Psoas muscle (tissue), 8 donors: ENCODE results near the gene CD160. TPM values are rescaled to one million over a fixed set of nuclear protein-coding genes. Genes with fewer than 3 reads are reported as not detected.

Source experiments
- ATAC-seq, 4 donors: fragments of 200-7000 bp; cut with Tn5 transposase; one replicate each; pipeline ENCODE4 v1.9.1; 2020; ENCODE audit warnings: moderate library complexity in 3 of 4, mild to moderate bottlenecking in 2 of 4
- DNase-seq, 2 donors: peaks; one replicate each; pipeline ENCODE4 v3.0.0-alpha.2; 2020
- H3K27ac ChIP-seq: fragments of 200-600 bp; one replicate; pipeline ENCODE4 v1.8.0; 2022
- H3K27me3 ChIP-seq, 3 donors: fragments of 200-600 bp in 1 of 3; one replicate each; pipeline versions ENCODE4 v1.6.1 to v1.8.0; 2013 to 2022; ENCODE audit warnings: low read length in 2 of 3, mild to moderate bottlenecking in 2 of 3, moderate library complexity in 1 of 3; ENCODE audit not compliant: insufficient read depth in 3 of 3
- H3K36me3 ChIP-seq, 2 donors: fragments of 200-600 bp in 1 of 2; one replicate each; pipeline versions ENCODE4 v1.6.1 to v1.8.0; 2013 to 2022; ENCODE audit warnings: low read depth in 1 of 2, mild to moderate bottlenecking in 1 of 2, moderate library complexity in 1 of 2; ENCODE audit not compliant: insufficient read depth in 1 of 2
- H3K4me1 ChIP-seq: fragments of 200-600 bp; one replicate; pipeline ENCODE4 v1.8.0; 2022
- H3K4me3 ChIP-seq: fragments of 200-600 bp; one replicate; pipeline ENCODE4 v1.8.0; 2022; ENCODE audit warnings: mild to moderate bottlenecking
- H3K9me3 ChIP-seq: fragments of 200-600 bp; one replicate; pipeline ENCODE4 v1.8.0; 2022
- WGBS, 3 donors: extraction: QIAGEN DNeasy Blood & Tissue Kit; methylation state at CpG; one replicate each; pipeline versions ENCODE4 v1.1.6 to v1.1.7; 2013; 5-methylcytosine and 5-hydroxymethylcytosine counted together
- intact Hi-C, 2 donors: fragments of 100-400 bp; cut with DNase I; formaldehyde crosslinking; loops; one replicate each; pipeline versions ENCODE4 v1.11.0 to v1.14.2; 2022
- polyA plus RNA-seq, 3 donors: library from polyadenylated mRNA; stranded (reverse); fragments of 200-250 nt; gene quantifications; one replicate each; pipeline ENCODE4 v1.2.3, GENCODE V29; 2013
- total RNA-seq, 4 donors: library from RNA; stranded (reverse); fragmentation: NEBNext Ultra II Directional in 2 of 4; extraction: Animal tissue kit (Norgen Biotek cat#: 25700) in 2 of 4; gene quantifications; one replicate each; pipeline versions ENCODE4 v1.2.1 to v1.2.4, GENCODE V29; 2021 to 2023
- TF ChIP-seq, protein P1 (sequence below): fragments of 200-600 bp; IDR thresholded peaks from one replicate; pipeline ENCODE4 v1.8.0; 2022; ENCODE audit warnings: antibody characterized with exemption
- donor health status: healthy with polysubstance abuse.
- donor health status: DM: no; HTN: no; CAD: no; lungs with moderate emphysema.
- donor health status: Bipolar disorder and iron deficiency.
- donor health status: healthy.
- donor health status: DM: yes; HTN: yes; CAD: no.
- donor health status: DM: no; HTN: no; CAD: no.
- donor health status: DM: no; HTN: no; CAD: no.
- donor health status: DM: yes; HTN: yes; CAD: no.

The CD160 gene
- total and polyA plus RNA-seq, 7 donors, result 0.03 TPM; not detected in 6

GRCh38 chr1:145708063-145708462, 11.2 kb upstream of the CD160 start:
- Histone ChIP-seq H3K27me3 (no peaks in the 10 kb centered on the region), H3K4me1 (no peaks in the 10 kb centered on the region), H3K36me3 (no peaks in the 10 kb centered on the region), H3K4me3 (no peak overlapping the region), H3K9me3 (no peaks in the 10 kb centered on the region), H3K27ac (no peak overlapping the region)
- DNase-seq (no peak), ATAC-seq (no peak)
- intact Hi-C loops, result no loop called here
- TF ChIP-seq, protein P1, sequence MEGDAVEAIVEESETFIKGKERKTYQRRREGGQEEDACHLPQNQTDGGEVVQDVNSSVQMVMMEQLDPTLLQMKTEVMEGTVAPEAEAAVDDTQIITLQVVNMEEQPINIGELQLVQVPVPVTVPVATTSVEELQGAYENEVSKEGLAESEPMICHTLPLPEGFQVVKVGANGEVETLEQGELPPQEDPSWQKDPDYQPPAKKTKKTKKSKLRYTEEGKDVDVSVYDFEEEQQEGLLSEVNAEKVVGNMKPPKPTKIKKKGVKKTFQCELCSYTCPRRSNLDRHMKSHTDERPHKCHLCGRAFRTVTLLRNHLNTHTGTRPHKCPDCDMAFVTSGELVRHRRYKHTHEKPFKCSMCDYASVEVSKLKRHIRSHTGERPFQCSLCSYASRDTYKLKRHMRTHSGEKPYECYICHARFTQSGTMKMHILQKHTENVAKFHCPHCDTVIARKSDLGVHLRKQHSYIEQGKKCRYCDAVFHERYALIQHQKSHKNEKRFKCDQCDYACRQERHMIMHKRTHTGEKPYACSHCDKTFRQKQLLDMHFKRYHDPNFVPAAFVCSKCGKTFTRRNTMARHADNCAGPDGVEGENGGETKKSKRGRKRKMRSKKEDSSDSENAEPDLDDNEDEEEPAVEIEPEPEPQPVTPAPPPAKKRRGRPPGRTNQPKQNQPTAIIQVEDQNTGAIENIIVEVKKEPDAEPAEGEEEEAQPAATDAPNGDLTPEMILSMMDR, result no peak
- 63 to 72% (median 68%) methylated on average over 7 of the region's 7 CpGs for WGBS, 3 donors

GRCh38 chr1:145710291-145711027, 8.8 kb upstream of the CD160 start:
- TF ChIP-seq, protein P1, result no peak
- no peaks in the 10 kb centered on the region for H3K27me3 ChIP-seq
- intact Hi-C loops, result no loop called here
- 75 to 82% (median 79%) methylated on average over 4 of the region's 4 CpGs for WGBS, 3 donors
- DNase-seq (no peak), ATAC-seq (no peak)
- H3K4me3 ChIP-seq, result no peak overlapping the region
- H3K9me3 ChIP-seq, result no peaks in the 10 kb centered on the region
- no peaks in the 10 kb centered on the region for H3K4me1 ChIP-seq
- no peaks in the 10 kb centered on the region for H3K36me3 ChIP-seq
- no peak overlapping the region for H3K27ac ChIP-seq

DNA sequence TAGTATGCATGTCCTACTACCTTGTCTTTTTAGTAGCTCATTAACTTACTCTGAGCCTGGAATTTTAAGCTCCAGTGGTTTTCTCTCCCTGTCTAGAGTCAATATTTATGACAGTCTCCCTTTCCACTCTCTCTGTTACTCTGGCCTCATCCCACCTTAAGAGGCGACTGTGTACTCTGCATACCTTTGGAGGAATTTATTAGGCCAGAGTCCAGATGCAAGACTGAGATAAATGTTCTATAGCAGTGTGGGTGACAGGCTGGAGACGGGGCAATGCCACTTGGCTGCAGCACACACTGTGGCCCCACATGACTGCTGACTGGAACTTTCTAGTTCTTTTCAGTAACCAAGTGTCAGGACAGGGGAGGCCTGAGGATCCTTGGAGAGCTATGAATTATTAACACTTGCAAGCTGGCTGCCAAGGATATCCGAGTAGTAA, 8.1 kb upstream of the CD160 start:
- Histone ChIP-seq H3K27ac (no peak overlapping the region), H3K9me3 (no peaks in the 10 kb centered on the region), H3K27me3 (no peaks in the 10 kb centered on the region), H3K4me1 (no peaks in the 10 kb centered on the region), H3K4me3 (no peak overlapping the region), H3K36me3 (no peaks in the 10 kb centered on the region)
- DNase-seq (no peak), ATAC-seq (peak in 1 of 4 donors; percentile 40)
- intact Hi-C loops, result no loop called here
- 27 to 34% (median 28%) methylated on average over 3 of the region's 3 CpGs for WGBS, 3 donors
- TF ChIP-seq, protein P1, result no peak

- H3K4me1 ChIP-seq, result no peaks in the 10 kb centered on the region
- DNase-seq (no peak), ATAC-seq (no peak)
- no peak overlapping the region for H3K27ac ChIP-seq
- H3K4me3 ChIP-seq, result no peak overlapping the region
- H3K36me3 ChIP-seq, result no peaks in the 10 kb centered on the region
- TF ChIP-seq, protein P1, result no peak
- intact Hi-C loops, result no loop called here
- 49 to 61% (median 50%) methylated on average over 6 of the region's 6 CpGs for WGBS, 3 donors
- no peaks in the 10 kb centered on the region for H3K27me3 ChIP-seq
- no peaks in the 10 kb centered on the region for H3K9me3 ChIP-seq
Measured at GRCh38 chr1:145714524-145715111, 4.7 kb upstream of the CD160 start.
